ENCODE data around the gene RHOG. TPM values are rescaled to one million over a fixed set of nuclear protein-coding genes. Genes with fewer than 3 reads are reported as not detected.

The RHOG gene
- total RNA-seq, 1 experiment from 2014 or later, result 31.0 TPM

DNA sequence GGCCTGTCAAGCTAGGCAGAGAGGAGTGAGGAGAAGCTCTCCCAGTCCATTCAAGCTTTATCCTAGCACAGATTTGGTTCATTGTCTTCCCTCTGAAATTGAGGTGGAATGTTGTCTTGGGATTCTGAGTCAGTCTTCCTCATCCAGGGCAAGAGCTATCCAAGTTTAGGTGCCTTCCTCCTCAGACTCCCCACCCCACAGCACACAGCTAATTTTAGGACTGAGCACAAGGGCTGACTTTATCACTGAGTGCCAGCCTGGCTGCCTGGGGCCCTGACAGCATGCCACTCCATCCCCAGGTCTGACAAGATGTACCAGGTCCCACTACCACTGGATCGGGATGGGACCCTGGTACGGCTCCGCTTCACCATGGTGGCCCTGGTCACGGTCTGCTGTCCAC is 29.8 kb downstream of the RHOG start:
- intact Hi-C loops (cut with micrococcal nuclease; ENCODE audit: unreplicated experiment), result no loop called here
- ChIA-PET CTCF (no interaction called here), POLR2A (ENCODE audit: unreplicated experiment) (no interaction called here)
- DNase-seq, result no peak
- Histone ChIP-seq H3K36me3 (ENCODE audit: low read depth) (no peaks in the 10 kb centered on the region), H3K27me3 (ENCODE audit: insufficient read depth, low read depth) (no peaks in the 10 kb centered on the region), H4K20me1 (ENCODE audit: insufficient read depth) (no peaks in the 10 kb centered on the region), H3K27ac (no peak overlapping the region), H3K4me3 (no peak overlapping the region), H3K9me2 (ENCODE audit: insufficient read depth) (no peaks in the 10 kb centered on the region), H3K4me1 (replicated peaks; ENCODE audit: insufficient read depth) (peaks cover 6% of the 10 kb centered on the region), H2AFZ (no peak overlapping the region), H3K9me3 (ENCODE audit: insufficient read depth, low read depth) (no peaks in the 10 kb centered on the region), H3K4me2 (no peak overlapping the region), H3K79me2 (ENCODE audit: low read depth) (0 out of 2 replicates have a peak, but pooled peaks cover 4% of the 10 kb centered on the region), H3F3A (ENCODE audit: insufficient read depth, low read depth) (no peaks in the 10 kb centered on the region)
- BruUV-seq (replicated peaks), result no TSS peak
- TF ChIP-seq EZH2 (IDR thresholded peaks at IDR 0.05; ENCODE audit: low read depth) (no peak), CTCF (conservative IDR thresholded peaks at IDR 0.05) (no peak)

DNA sequence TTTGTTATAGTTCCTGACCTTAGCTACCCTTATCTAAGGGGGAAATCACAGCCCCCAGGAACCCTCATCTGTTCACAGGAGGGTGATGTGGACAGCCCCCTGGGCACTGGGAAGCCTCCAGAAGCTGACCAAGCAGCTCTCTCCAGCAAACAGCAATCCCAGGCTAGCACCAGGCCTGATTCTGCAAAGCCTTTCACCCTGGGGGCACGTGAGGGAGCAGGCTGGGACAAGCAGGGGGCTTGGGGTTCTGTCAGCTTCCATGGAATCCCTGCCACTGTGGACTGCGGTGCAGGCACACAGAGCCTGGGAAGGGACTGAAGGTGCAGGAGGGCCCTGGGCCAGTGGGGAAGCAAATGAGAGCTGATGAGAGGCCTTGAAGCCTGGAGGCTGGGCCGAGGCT is 30.3 kb downstream of the RHOG start:
- TF ChIP-seq CTCF (conservative IDR thresholded peaks at IDR 0.05), result no peak
- TF ChIP-seq EZH2 (IDR thresholded peaks at IDR 0.05; ENCODE audit: low read depth), result no peak
- no peaks in the 10 kb centered on the region for H3K9me2 ChIP-seq (ENCODE audit: insufficient read depth)
- 0 out of 2 replicates have a peak, but pooled peaks cover 4% of the 10 kb centered on the region for H3K79me2 ChIP-seq (ENCODE audit: low read depth)
- no peak overlapping the region for H3K4me2 ChIP-seq
- no peak for DNase-seq
- no peaks in the 10 kb centered on the region for H3K9me3 ChIP-seq (ENCODE audit: insufficient read depth, low read depth)
- H3K4me3 ChIP-seq, result no peak overlapping the region
- ChIA-PET CTCF (no interaction called here), POLR2A (ENCODE audit: unreplicated experiment) (no interaction called here)
- H3F3A ChIP-seq (ENCODE audit: insufficient read depth, low read depth), result no peaks in the 10 kb centered on the region
- no peak overlapping the region for H2AFZ ChIP-seq
- no peak overlapping the region for H3K27ac ChIP-seq
- BruUV-seq (replicated peaks), result no TSS peak
- H3K36me3 ChIP-seq (ENCODE audit: low read depth), result no peaks in the 10 kb centered on the region
- no peaks in the 10 kb centered on the region for H4K20me1 ChIP-seq (ENCODE audit: insufficient read depth)
- H3K27me3 ChIP-seq (ENCODE audit: insufficient read depth, low read depth), result no peaks in the 10 kb centered on the region
- H3K4me1 ChIP-seq (replicated peaks; ENCODE audit: insufficient read depth), result peaks cover 3% of the 10 kb centered on the region
- intact Hi-C loops (cut with micrococcal nuclease; ENCODE audit: unreplicated experiment), result no loop called here

DNA sequence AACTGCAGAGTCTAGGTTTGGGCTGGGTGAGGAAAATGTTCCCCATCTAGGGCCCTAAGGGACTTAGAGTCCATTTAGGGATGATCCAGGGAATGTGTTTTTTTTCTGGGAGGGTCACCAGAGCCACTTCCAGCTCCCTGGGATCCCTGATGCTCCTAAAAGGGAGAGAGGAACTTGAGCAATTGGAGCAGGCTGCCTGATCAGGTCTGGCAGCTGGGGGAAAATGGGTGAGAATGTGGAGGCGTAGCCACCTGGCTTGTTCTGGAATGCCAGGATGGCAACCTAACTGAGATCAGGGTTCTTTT is 31.2 kb downstream of the RHOG start:
- no TSS peak for BruUV-seq (replicated peaks)
- intact Hi-C loops (cut with micrococcal nuclease; ENCODE audit: unreplicated experiment), result loop anchor here (2.0 kb wide), 1 partner anchor 31 kb away; the partner anchor contains the start of gene RHOG
- H3K79me2 ChIP-seq (ENCODE audit: low read depth), result 0 out of 2 replicates have a peak, but pooled peaks cover 4% of the 10 kb centered on the region
- H4K20me1 ChIP-seq (ENCODE audit: insufficient read depth), result no peaks in the 10 kb centered on the region
- peak overlapping the region; percentile 62; the same call in 1 of the 2 replicates for H3K4me2 ChIP-seq
- TF ChIP-seq CTCF (conservative IDR thresholded peaks at IDR 0.05) (no peak), EZH2 (IDR thresholded peaks at IDR 0.05; ENCODE audit: low read depth) (no peak)
- H3F3A ChIP-seq (ENCODE audit: insufficient read depth, low read depth), result no peaks in the 10 kb centered on the region
- H3K9me3 ChIP-seq (ENCODE audit: insufficient read depth, low read depth), result no peaks in the 10 kb centered on the region
- POLR2A ChIA-PET (ENCODE audit: unreplicated experiment), result no interaction called here
- H3K9me2 ChIP-seq (ENCODE audit: insufficient read depth), result no peaks in the 10 kb centered on the region
- H3K27me3 ChIP-seq (ENCODE audit: insufficient read depth, low read depth), result no peaks in the 10 kb centered on the region
- H3K4me3 ChIP-seq, result no peak overlapping the region
- H3K27ac ChIP-seq, result no peak overlapping the region
- H2AFZ ChIP-seq, result no peak overlapping the region
- peaks cover 3% of the 10 kb centered on the region for H3K4me1 ChIP-seq (replicated peaks; ENCODE audit: insufficient read depth)
- no peaks in the 10 kb centered on the region for H3K36me3 ChIP-seq (ENCODE audit: low read depth)
- CTCF ChIA-PET, result interaction anchor here (1.0 kb wide), 1 partner anchor 32 kb away, joined by 4 read pairs; no protein-coding TSS in a partner anchor
- DNase-seq, result no peak
